HG03558 (cell line): ENCODE measurements around the gene TMTC3.
"Not testable (repeated sequence)": the region's sequence is repeated elsewhere in the genome, so short reads cannot be mapped to it uniquely, and the experiment has no call there.

Experiments used
- ATAC-seq: cut with Tn5 transposase; IDR thresholded peaks from one replicate; pipeline ENCODE4 v1.9.1; 2021; ENCODE audit warnings: moderate number of reproducible peaks; ENCODE audit not compliant: unreplicated experiment; ENCODE audit errors: extremely low read depth

The TMTC3 gene

DNA sequence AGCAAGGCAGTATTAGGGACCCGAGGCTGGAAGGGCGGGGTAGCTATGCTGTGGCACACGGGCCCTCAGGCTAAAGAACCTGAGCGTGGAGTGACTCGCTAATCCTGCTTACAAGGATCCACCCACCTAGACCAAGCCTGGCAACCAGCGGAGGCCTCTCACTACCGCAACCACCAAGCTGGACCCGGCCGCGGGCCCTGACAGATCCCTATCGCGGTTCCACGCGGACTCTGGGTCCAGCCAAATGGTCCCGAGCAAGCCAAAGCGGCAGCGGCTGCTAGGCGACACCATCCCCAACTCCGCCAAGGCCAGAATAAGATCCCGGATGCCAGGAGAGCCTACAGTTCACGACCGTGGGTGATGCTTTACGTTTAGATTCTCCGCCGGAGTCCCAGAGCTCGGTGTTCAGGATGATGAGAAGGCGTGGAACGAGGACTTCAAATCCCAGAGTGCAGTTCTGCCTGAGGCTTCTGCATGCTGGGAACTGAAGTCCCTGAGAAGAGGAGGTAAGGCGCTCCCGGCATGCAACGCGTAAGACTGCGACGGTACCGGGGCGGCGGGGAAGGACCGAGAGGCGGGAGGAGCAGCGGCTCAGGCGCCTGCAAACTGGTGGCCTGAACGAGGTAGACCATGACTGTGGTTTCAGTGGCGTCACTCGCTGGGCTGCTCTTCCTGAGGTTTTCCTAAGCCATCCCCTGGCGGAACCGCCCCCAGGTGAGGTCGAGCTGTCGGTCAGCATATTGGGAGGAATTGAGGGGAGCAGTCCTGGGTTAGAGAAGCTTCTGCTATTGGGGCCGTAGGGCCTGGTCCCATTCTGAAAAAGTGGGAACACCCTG, at the start of gene TMTC3, which contains the start of gene CEP290:
Gene TMTC3 (plus strand): TSS at position 534 of the 836 bp plus-strand sequence. CDS start 6,009 bp downstream, outside the sequence.
Gene CEP290 (minus strand): TSS at position 315 of the 836 bp plus-strand sequence. CDS start 781 bp downstream, outside the sequence.
- ATAC-seq, result peak; percentile 93

DNA sequence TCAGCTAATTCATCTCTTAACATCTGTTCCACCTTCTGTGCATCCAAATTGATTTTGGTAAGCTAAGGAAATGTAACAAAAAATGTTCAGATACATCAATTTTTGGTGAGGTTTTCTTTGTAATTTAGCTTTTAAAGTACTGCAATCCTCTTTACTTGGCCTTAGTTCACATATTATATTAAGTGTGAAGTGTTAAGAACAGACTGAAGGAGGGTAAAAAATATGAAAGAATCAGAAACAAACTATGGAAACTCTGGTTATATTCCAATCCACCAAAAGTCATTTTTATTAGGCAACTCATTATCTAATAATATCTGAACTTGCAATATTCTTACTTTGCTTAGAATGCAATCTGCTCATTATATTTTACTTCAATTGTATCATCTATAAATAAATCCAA, 49.3 kb upstream of the TMTC3 start:
- no peak for ATAC-seq

- no peak for ATAC-seq
Measured at GRCh38 chr12:88093573-88093972, 48.5 kb upstream of the TMTC3 start.

DNA sequence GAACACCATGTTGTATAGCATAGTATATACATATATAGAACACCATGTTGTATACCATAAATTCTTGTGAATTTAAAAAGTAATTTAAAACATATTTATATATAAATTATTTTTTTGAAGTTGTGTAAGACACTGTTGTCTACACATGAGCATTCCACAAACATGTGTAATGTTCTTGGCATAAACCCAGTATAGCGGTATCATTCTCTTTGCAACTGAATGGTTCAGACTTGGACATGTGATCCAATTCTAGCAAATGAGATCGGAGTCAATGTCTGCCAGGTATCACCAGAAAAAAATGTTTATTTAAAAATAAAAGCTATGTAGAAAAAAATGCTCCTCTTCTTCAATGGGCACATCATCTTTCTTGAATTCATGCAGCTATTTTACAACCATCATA, 34.1 kb upstream of the TMTC3 start:
- ATAC-seq, result no peak

DNA sequence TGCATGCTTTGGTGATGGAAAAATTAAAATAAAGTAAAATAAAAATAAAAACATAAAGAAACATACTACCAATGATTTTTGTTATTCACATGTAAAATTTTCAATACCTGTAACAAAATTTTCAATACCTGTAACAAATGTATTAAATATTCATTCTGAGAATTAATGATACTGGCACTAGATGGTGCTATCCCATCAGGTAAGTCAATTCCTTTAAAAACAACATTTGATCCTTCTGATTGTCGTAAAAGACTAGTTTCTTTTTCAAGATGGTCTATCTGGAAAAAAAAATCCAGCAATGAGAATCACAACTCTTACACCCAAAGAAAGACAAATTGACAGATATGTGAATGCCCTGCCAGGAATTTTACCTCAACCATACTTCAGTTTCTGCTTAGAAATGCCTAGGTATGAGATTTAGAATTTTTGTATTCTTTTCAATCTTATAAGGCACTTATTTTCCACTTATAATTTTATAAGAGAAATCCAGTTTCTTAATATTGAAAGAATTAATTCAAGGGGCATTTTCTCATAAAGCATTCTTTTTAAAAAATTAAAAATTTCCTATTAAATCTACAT, 30.9 kb upstream of the TMTC3 start:
- ATAC-seq, result no peak

- no peak for ATAC-seq
Measured at GRCh38 chr12:88113871-88114270, 28.2 kb upstream of the TMTC3 start.

DNA sequence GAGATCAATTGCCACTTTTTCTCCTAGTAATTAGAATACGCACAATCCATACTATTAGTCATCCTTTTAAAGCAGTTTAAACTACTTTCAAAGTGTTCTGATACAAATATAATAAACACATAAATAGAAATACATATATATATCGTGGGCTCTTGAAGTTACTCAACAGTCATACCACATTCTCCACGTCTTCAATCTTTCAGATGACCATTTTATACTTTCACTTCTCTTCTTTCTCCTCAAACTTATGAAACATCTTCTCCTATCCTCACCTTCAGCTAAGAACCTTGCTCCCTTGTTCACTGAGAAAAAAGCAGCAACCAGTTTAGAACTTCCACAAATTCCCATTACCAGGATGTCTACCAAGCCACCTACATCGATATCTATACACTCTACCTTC, 19.4 kb upstream of the TMTC3 start:
- no peak for ATAC-seq

- no peak for ATAC-seq
Measured at GRCh38 chr12:88127099-88127498, 15.0 kb upstream of the TMTC3 start.

DNA sequence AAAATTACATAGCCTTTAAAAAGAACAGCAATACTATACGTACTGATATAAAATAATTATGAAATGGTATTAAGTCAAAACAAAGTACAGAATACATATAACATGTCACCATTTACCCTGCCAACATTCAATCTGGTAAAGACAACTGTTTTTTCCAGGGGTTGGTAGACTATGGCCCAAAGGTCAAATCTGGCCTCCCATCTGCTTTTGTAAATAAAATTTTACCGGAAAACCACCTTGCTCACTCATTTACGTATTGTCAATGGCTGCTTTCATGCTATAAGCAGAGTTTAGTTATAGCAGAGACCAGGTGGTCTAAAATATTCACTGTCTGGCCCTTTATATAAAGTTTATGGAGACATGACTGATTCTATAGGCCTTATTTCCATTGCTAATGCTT, 14.3 kb upstream of the TMTC3 start:
- no peak for ATAC-seq

DNA sequence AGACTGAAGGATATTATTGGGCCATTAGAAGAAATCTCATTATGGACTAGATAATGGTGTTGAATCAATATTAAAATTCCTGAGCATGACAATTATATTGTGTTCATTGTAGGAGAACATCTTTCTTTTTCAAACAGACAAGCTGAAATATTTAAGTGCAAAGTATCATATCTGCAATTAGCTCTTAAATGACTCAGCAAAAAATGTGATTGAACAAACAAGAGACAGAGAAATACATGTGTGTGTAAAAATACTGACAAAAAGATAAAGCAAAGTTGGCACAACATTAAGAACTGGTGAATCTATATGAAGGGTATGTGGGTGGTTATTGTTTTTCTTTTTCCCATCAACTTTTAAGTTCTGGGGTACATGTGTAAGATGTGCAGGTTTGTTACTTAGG, 9.7 kb upstream of the TMTC3 start:
- no peak for ATAC-seq

GRCh38 chr12:88133181-88133580, 8.9 kb upstream of the TMTC3 start:
- not testable (repeated sequence) for ATAC-seq

- not testable (repeated sequence) for ATAC-seq
Measured at GRCh38 chr12:88139711-88140110, 2.4 kb upstream of the TMTC3 start.

GRCh38 chr12:88141425-88141773, 708 bp upstream of the TMTC3 start:
- ATAC-seq, result no peak

DNA sequence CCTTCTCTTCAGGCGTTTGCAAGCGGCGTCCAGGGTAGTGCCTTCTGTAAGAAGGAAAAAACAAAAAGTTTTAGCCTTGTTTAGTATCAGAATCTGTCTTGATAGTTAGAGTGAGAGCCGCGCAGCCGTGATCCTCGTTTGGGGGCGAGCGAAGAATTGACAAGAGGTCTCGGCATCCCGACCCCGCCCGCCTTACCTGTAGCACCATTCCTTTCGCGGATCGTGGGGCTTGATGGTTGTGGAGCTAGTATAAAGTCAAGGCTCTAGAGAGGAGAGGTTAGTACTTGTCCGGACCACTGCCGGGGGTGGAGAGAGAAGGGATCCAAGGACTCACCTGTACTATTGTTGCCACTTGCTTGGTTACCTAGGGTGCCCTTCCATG, 494 bp downstream of the TMTC3 start:
- ATAC-seq, result no peak

DNA sequence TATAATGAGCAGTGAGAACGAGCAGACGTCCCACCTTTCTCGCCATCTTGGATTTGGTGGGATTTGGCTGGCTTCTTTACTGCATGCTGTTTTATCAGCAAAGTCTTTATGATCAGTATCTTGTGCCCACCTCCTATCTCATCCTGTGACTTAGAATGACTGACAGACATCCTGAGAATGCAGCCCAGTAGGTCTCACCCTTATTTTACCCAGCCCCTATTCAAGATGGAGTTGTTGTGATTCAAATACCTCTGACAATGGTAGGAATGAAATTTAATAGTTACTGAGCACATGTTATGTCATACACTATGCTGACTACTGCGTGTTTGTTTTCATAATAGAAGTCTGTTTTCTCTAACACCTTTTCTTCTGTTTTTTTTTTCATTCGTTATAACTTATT, 1.9 kb downstream of the TMTC3 start:
- ATAC-seq, result no peak

GRCh38 chr12:88144546-88145468, 2.7 kb downstream of the TMTC3 start:
- ATAC-seq, result no peak

GRCh38 chr12:88145567-88146505, 3.7 kb downstream of the TMTC3 start:
- ATAC-seq, result no peak

GRCh38 chr12:88150063-88150462, 8.0 kb downstream of the TMTC3 start:
- ATAC-seq, result no peak

GRCh38 chr12:88153959-88154358, 11.9 kb downstream of the TMTC3 start:
- no peak for ATAC-seq
